Nephron progenitor cell (in vitro differentiated cells): ENCODE results near the gene ZNRF1.
"Not testable (repeated sequence)": the region's sequence is repeated elsewhere in the genome, so short reads cannot be mapped to it uniquely, and the experiment has no call there.

Source experiments
- DNase-seq: peaks from one replicate; pipeline ENCODE4 v3.0.0; 2021
- H3K27ac Mint-ChIP-seq: 2 replicates; pipeline ENCODE4 v1.8.0; 2021; ENCODE audit warnings: mild to moderate bottlenecking, moderate library complexity, mixed read lengths
- H3K27me3 Mint-ChIP-seq: 2 replicates; pipeline ENCODE4 v1.8.0; 2021; ENCODE audit warnings: mild to moderate bottlenecking, low read depth, mixed read lengths; ENCODE audit not compliant: poor library complexity
- H3K36me3 Mint-ChIP-seq: 2 replicates; pipeline ENCODE4 v1.8.0; 2021; ENCODE audit warnings: low read depth, mixed read lengths
- H3K4me1 Mint-ChIP-seq: 2 replicates; pipeline ENCODE4 v1.8.0; 2021; ENCODE audit warnings: mixed read lengths
- H3K4me3 Mint-ChIP-seq: 2 replicates; pipeline ENCODE4 v1.8.0; 2021; ENCODE audit warnings: mild to moderate bottlenecking, moderate library complexity, mixed read lengths
- H3K9me3 Mint-ChIP-seq: 2 replicates; pipeline ENCODE4 v1.8.0; 2021; ENCODE audit warnings: mild to moderate bottlenecking, moderate library complexity, mixed read lengths
- TF ChIP-seq, protein P1 (sequence below): fragments of 200-600 bp; sonication (generic); IDR thresholded peaks from 2 replicates; pipeline ENCODE4 v1.5.0; 2021; ENCODE audit warnings: antibody characterized with exemption

ZNRF1 gene

DNA sequence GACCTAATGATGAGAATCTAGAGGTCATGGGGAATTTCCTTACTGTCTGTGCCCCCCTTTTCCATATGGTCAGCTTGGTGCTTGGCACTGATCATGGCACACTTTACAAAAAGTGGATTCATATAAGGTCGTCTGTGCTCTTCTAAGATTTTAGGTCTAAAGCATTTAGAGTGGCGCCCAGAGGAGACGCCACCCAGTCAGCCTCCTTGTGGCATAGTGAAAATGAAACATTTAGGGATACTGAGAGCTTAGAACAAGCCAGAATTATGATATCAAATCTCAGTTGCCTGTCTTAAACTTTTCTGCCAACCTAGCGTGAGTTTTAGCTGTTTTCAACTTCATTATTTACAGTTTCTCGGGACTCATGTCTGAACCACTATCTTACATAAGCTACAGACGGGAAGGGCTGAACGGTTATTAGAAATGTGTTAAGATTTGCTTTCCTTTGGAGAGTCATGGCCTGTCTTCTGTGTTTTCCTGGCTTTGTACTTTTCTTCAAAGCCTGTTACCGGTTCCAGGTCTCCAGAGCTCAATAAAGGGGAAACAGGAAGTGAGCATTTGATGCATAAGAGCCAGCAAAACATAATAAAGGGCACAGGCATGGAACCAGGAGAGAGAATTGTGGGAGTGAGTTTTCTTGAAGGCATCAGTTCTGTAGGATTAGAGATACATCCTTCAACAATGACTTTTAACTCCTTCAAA is 13.7 kb downstream of the ZNRF1 start:
- H3K27ac Mint-ChIP-seq: peak overlapping the region; percentile 94
- peaks cover 60% of the 10 kb centered on the region for H3K36me3 Mint-ChIP-seq
- peak overlapping the region; percentile 2 for H3K4me3 Mint-ChIP-seq
- no peak for DNase-seq
- TF ChIP-seq, protein P1, sequence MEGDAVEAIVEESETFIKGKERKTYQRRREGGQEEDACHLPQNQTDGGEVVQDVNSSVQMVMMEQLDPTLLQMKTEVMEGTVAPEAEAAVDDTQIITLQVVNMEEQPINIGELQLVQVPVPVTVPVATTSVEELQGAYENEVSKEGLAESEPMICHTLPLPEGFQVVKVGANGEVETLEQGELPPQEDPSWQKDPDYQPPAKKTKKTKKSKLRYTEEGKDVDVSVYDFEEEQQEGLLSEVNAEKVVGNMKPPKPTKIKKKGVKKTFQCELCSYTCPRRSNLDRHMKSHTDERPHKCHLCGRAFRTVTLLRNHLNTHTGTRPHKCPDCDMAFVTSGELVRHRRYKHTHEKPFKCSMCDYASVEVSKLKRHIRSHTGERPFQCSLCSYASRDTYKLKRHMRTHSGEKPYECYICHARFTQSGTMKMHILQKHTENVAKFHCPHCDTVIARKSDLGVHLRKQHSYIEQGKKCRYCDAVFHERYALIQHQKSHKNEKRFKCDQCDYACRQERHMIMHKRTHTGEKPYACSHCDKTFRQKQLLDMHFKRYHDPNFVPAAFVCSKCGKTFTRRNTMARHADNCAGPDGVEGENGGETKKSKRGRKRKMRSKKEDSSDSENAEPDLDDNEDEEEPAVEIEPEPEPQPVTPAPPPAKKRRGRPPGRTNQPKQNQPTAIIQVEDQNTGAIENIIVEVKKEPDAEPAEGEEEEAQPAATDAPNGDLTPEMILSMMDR: no peak
- peaks cover 23% of the 10 kb centered on the region for H3K4me1 Mint-ChIP-seq
- peaks cover 14% of the 10 kb centered on the region for H3K9me3 Mint-ChIP-seq
- H3K27me3 Mint-ChIP-seq: no peaks in the 10 kb centered on the region

GRCh38 chr16:75013123-75013522 is 14.3 kb downstream of the ZNRF1 start:
- not testable (repeated sequence) for H3K27me3 Mint-ChIP-seq, H3K27ac Mint-ChIP-seq, DNase-seq, H3K4me3 Mint-ChIP-seq
- peaks cover 26% of the 10 kb centered on the region for H3K4me1 Mint-ChIP-seq
- peaks cover 13% of the 10 kb centered on the region for H3K9me3 Mint-ChIP-seq
- H3K36me3 Mint-ChIP-seq: peaks cover 60% of the 10 kb centered on the region

DNA sequence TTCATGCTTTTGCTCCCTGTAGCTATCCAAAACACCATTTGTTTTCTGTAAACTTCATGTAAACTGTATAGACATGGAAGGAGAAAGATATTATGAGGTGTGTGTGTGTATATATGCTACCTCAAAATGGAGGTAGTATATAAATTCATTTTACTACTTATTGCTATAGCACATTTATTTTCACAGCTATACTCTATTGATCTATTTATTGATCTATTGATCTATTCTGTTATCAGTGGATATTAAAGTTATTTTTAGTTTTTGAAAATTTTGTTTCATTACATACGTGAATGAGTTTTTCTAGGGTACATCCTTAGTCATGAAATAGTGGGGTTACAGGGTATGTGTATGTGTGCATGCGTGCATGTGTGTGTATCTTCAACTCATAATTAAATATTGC is 15.5 kb downstream of the ZNRF1 start:
- Mint-ChIP-seq H3K36me3 (peaks cover 60% of the 10 kb centered on the region), H3K4me3 (no peak overlapping the region), H3K27ac (peak overlapping the region; percentile 11), H3K9me3 (peaks cover 11% of the 10 kb centered on the region), H3K4me1 (peaks cover 26% of the 10 kb centered on the region), H3K27me3 (no peaks in the 10 kb centered on the region)
- DNase-seq: no peak
- TF ChIP-seq, protein P1: no peak

DNA sequence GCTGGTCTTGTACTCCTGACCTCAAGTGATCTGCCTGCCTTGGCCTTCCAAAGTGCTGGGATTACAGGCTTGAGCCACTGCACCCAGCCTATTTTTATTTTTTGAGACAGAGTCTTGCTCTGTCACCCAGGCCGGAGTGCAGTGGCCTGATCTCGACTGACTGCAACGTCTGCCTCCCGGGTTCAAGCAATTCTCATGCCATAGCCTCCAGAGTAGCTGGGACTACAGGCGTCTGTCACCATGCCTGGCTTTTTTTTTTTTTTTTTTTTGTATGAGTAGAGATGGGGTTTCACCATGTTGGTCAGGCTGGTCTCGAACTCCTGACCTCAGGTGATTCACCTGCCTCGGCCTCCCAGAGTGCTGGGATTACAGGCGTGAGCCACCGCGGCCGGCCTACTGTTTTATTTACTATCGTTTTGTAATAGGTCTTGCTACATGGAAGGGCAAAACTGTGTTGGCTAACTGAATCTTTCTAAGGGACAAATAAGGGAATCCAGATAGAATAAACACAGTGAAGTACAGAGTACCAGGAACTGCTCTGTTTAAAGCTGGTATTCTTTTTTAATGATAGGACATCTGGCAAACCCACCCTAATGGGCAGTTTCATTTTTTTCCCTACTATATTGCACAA is 17.7 kb downstream of the ZNRF1 start:
- peaks cover 30% of the 10 kb centered on the region for H3K9me3 Mint-ChIP-seq
- H3K4me1 Mint-ChIP-seq: peaks cover 23% of the 10 kb centered on the region
- not testable (repeated sequence) for H3K4me3 Mint-ChIP-seq, H3K27me3 Mint-ChIP-seq, H3K27ac Mint-ChIP-seq, DNase-seq
- peaks cover 63% of the 10 kb centered on the region for H3K36me3 Mint-ChIP-seq

DNA sequence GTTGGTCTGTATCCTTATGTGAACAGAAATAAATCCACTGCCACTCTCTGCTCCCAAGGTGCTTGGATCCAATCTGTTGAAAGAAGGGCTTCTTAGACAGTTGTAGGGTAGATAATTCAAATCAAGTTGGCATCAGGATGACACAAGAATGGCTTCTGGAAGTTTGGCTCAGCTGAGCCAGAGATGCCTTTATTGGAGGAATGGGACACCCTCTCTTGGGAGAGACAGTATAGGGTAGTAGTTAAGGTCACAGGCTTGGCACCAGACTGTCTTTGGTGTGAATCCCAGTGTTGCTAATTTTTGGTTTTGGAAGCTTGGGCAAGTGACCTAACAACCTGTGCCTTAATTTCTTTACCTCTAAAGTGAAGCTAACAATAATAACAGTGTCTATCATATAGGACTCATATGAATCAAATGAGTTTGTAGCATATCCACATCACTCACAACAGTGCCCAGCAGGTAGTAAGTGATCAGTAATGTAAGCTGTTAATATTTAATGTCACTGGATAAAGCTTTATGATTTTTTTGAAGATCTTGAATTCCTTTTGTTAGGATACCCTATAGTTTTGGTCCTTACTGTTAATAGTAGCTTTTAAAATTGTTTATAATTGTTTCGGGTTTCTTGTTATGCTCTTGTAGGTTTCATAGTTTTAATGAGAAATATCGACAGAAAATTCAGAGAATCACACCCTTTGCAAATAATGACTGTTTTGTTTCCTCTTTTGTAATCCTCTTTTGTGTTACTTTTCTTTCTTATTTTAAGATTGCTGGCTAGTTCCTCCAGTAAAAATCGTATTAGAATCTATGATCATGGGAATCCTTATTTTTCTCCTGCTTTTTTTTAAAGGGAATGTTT is 19.1 kb downstream of the ZNRF1 start:
- H3K27ac Mint-ChIP-seq: no peak overlapping the region
- DNase-seq: no peak

GRCh38 chr16:75019007-75019406 is 20.2 kb downstream of the ZNRF1 start:
- no peak overlapping the region for H3K4me3 Mint-ChIP-seq
- peaks cover 42% of the 10 kb centered on the region for H3K9me3 Mint-ChIP-seq
- H3K27ac Mint-ChIP-seq: no peak overlapping the region
- peaks cover 15% of the 10 kb centered on the region for H3K4me1 Mint-ChIP-seq
- no peaks in the 10 kb centered on the region for H3K27me3 Mint-ChIP-seq
- TF ChIP-seq, protein P1: no peak
- H3K36me3 Mint-ChIP-seq: peaks cover 72% of the 10 kb centered on the region
- DNase-seq: no peak

More for the DNA sequence above, 19.1 kb downstream of the ZNRF1 start:
- Mint-ChIP-seq H3K9me3 (peaks cover 40% of the 10 kb centered on the region), H3K4me1 (peaks cover 14% of the 10 kb centered on the region), H3K36me3 (peaks cover 68% of the 10 kb centered on the region), H3K27me3 (no peaks in the 10 kb centered on the region), H3K4me3 (no peak overlapping the region)
- TF ChIP-seq, protein P1: no peak
